ENCODE results near the gene ELAPOR2. TPM values are rescaled to one million over a fixed set of nuclear protein-coding genes. Genes with fewer than 3 reads are reported as not detected.

Gene ELAPOR2
- total and polyA plus RNA-seq, 4 donors: 0.47 to 1.4 (median 0.82) TPM

- peaks cover 0 to 11% (median 6%) of the 10 kb centered on the region in 4 donors for H3K4me1 ChIP-seq (ENCODE audit: control insufficient read depth in 4 of 4, insufficient read depth in 4 of 4, low read length in 3 of 4)
- no peak overlapping the region for H3K4me3 ChIP-seq (ENCODE audit: low read depth in 1 of 3, low read length in 3 of 3)
- WGBS: 70% methylated on average over 2 of the region's 2 CpGs
Observed at GRCh38 chr7:87060288-87060537, 759 bp upstream of the ELAPOR2 start.

GRCh38 chr7:87058744-87059524 is 520 bp downstream of the ELAPOR2 start:
- H3K4me1 ChIP-seq (ENCODE audit: control insufficient read depth in 4 of 4, insufficient read depth in 4 of 4, low read length in 3 of 4): peaks cover 0 to 11% (median 6%) of the 10 kb centered on the region in 4 donors
- no peak overlapping the region for H3K27ac ChIP-seq (ENCODE audit: low read depth in 1 of 2, low read length in 2 of 2)
- H3K4me3 ChIP-seq (ENCODE audit: low read depth in 1 of 3, low read length in 3 of 3): peak overlapping the region; percentile 2 to 63 (median 31)
- 3% methylated on average over 40 of the region's 40 CpGs for WGBS
- no peak for TF ChIP-seq HNF4G (IDR thresholded peaks at IDR 0.05)
- no peak for TF ChIP-seq RXRA (IDR thresholded peaks at IDR 0.05)
- no peak for TF ChIP-seq CTCF (IDR thresholded peaks at IDR 0.05; ENCODE audit: low read depth, low read length, missing input control)
- no peak for TF ChIP-seq SP1 (IDR thresholded peaks at IDR 0.05)
- no peak for TF ChIP-seq FOXA1 (IDR thresholded peaks at IDR 0.05)
- TF ChIP-seq RAD21 (IDR thresholded peaks at IDR 0.05): no peak
- TF ChIP-seq TAF1 (conservative IDR thresholded peaks at IDR 0.05): no peak
- no peak for TF ChIP-seq NR2F2 (IDR thresholded peaks at IDR 0.05)
- no peak for TF ChIP-seq EGR1 (IDR thresholded peaks at IDR 0.05; ENCODE audit: low read depth in 2 of 2)
- TF ChIP-seq HNF4A (conservative IDR thresholded peaks at IDR 0.05): no peak
- H3K36me3 ChIP-seq (ENCODE audit: control insufficient read depth in 4 of 4, insufficient read depth in 3 of 4, low read depth in 1 of 4, low read length in 3 of 4): no peaks in the 10 kb centered on the region
- DNase-seq (ENCODE audit: low spot score): no peak
- H3K9me3 ChIP-seq (ENCODE audit: control insufficient read depth in 4 of 4, low read length in 3 of 4): no peaks in the 10 kb centered on the region
- peaks cover 0 to 9% (median 1%) of the 10 kb centered on the region in 4 donors for H3K27me3 ChIP-seq (ENCODE audit: control insufficient read depth in 4 of 4, insufficient read depth in 4 of 4, low read length in 3 of 4)
- no peak overlapping the region for H3K9ac ChIP-seq (ENCODE audit: low read depth in 1 of 2, low read length in 2 of 2)

More at GRCh38 chr7:87060288-87060537, 759 bp upstream of the ELAPOR2 start:
- Histone ChIP-seq H3K9ac (ENCODE audit: low read depth in 1 of 2, low read length in 2 of 2) (no peak overlapping the region), H3K36me3 (ENCODE audit: control insufficient read depth in 4 of 4, insufficient read depth in 3 of 4, low read depth in 1 of 4, low read length in 3 of 4) (no peaks in the 10 kb centered on the region), H3K27ac (ENCODE audit: low read depth in 1 of 2, low read length in 2 of 2) (no peak overlapping the region), H3K9me3 (ENCODE audit: control insufficient read depth in 4 of 4, low read length in 3 of 4) (no peaks in the 10 kb centered on the region), H3K27me3 (ENCODE audit: control insufficient read depth in 4 of 4, insufficient read depth in 4 of 4, low read length in 3 of 4) (peaks cover 0 to 9% (median 1%) of the 10 kb centered on the region in 4 donors)
- no peak for DNase-seq (ENCODE audit: low spot score)
- TF ChIP-seq ZBTB33 (IDR thresholded peaks at IDR 0.05) (no peak), NR2F2 (IDR thresholded peaks at IDR 0.05) (no peak), EGR1 (IDR thresholded peaks at IDR 0.05; ENCODE audit: low read depth in 2 of 2) (no peak), FOXA1 (IDR thresholded peaks at IDR 0.05) (no peak), SP1 (IDR thresholded peaks at IDR 0.05) (no peak)

GRCh38 chr7:87057210-87057609 is 2.2 kb downstream of the ELAPOR2 start:
- 92% methylated on average over 2 of the region's 2 CpGs for WGBS
- Histone ChIP-seq H3K4me3 (ENCODE audit: low read depth in 1 of 3, low read length in 3 of 3) (no peak overlapping the region), H3K27ac (ENCODE audit: low read depth in 1 of 2, low read length in 2 of 2) (no peak overlapping the region), H3K9ac (ENCODE audit: low read depth in 1 of 2, low read length in 2 of 2) (no peak overlapping the region), H3K36me3 (ENCODE audit: control insufficient read depth in 4 of 4, insufficient read depth in 3 of 4, low read depth in 1 of 4, low read length in 3 of 4) (no peaks in the 10 kb centered on the region), H3K27me3 (ENCODE audit: control insufficient read depth in 4 of 4, insufficient read depth in 4 of 4, low read length in 3 of 4) (peaks cover 0 to 9% (median 1%) of the 10 kb centered on the region in 4 donors), H3K9me3 (ENCODE audit: control insufficient read depth in 4 of 4, low read length in 3 of 4) (no peaks in the 10 kb centered on the region), H3K4me1 (ENCODE audit: control insufficient read depth in 4 of 4, insufficient read depth in 4 of 4, low read length in 3 of 4) (peaks cover 0 to 11% (median 6%) of the 10 kb centered on the region in 4 donors)
- no peak for DNase-seq (ENCODE audit: low spot score)
- no peak for TF ChIP-seq FOXA1 (IDR thresholded peaks at IDR 0.05)
- no peak for TF ChIP-seq SP1 (IDR thresholded peaks at IDR 0.05)
- TF ChIP-seq TAF1 (conservative IDR thresholded peaks at IDR 0.05): no peak
- no peak for TF ChIP-seq FOXA2 (IDR thresholded peaks at IDR 0.05)
- no peak for TF ChIP-seq YY1 (IDR thresholded peaks at IDR 0.05)
- TF ChIP-seq MAX (IDR thresholded peaks at IDR 0.05): no peak
- no peak for TF ChIP-seq GABPA (IDR thresholded peaks at IDR 0.05 in 1 of 2, conservative IDR thresholded peaks at IDR 0.05 in 1 of 2)
- no peak for TF ChIP-seq RAD21 (IDR thresholded peaks at IDR 0.05)
- TF ChIP-seq HNF4A (conservative IDR thresholded peaks at IDR 0.05): no peak
- no peak for TF ChIP-seq EGR1 (IDR thresholded peaks at IDR 0.05; ENCODE audit: low read depth in 2 of 2)
- TF ChIP-seq CTCF (IDR thresholded peaks at IDR 0.05; ENCODE audit: low read depth, low read length, missing input control): no peak
- no peak for TF ChIP-seq ZBTB33 (IDR thresholded peaks at IDR 0.05)
